Endothelial cell of umbilical vein (primary cell): Measurements from ENCODE around the gene FUT3.

Experiments used
- CTCF ChIP-seq, 2 donors: IDR thresholded peaks; 1 replicate in 1 of 2; 2 replicates in 1 of 2; pipeline ENCODE4 v1.5.1; 2011; ENCODE audit warnings: low read length in 2 of 2, mild to moderate bottlenecking in 2 of 2, moderate library complexity in 2 of 2, control low read depth in 1 of 2, inconsistent platforms in 1 of 2, low read depth in 1 of 2; ENCODE audit not compliant: insufficient read depth in 1 of 2; ENCODE audit errors: extremely low read depth in 1 of 2
- EZH2 ChIP-seq: IDR thresholded peaks from 2 replicates; pipeline ENCODE4 v1.6.1; 2012; ENCODE audit warnings: borderline replicate concordance, low read depth, mild to moderate bottlenecking, moderate library complexity, low read length, inconsistent platforms; ENCODE audit not compliant: severe bottlenecking
- MAX ChIP-seq: IDR thresholded peaks from 2 replicates; pipeline ENCODE4 v1.6.1; 2011; ENCODE audit not compliant: insufficient read depth, insufficient read length
- MYC ChIP-seq: IDR thresholded peaks from one replicate; pipeline ENCODE4 v1.6.1; 2011; ENCODE audit warnings: mild to moderate bottlenecking, low read depth, low read length
- POLR2A ChIP-seq: IDR thresholded peaks from 2 replicates; pipeline ENCODE4 v1.6.1; 2012; ENCODE audit warnings: low read depth, mild to moderate bottlenecking, control low read depth, low read length
- POLR2AphosphoS5 ChIP-seq: IDR thresholded peaks from 2 replicates; pipeline ENCODE4 v1.6.1; 2012; ENCODE audit warnings: low read depth, mild to moderate bottlenecking, control low read depth, low read length, moderate library complexity; ENCODE audit not compliant: insufficient read depth

- TF ChIP-seq CTCF (IDR thresholded peaks at IDR 0.05; ENCODE audit: extremely low read depth in 1 of 2, insufficient read depth in 1 of 2, low read depth in 1 of 2, low read length in 2 of 2) (no peak), POLR2A (no peak), POLR2AphosphoS5 (no peak), MAX (no peak), MYC (no peak), EZH2 (no peak)
Observed at GRCh38 chr19:5892772-5893275, 41.6 kb upstream of the FUT3 start.
